ENCODE results near the gene TPST1.
A peak's percentile ranks its signal among the peaks of the same experiment; 100 is the strongest.

Gene TPST1

GRCh38 chr7:66301737-66302136, 96.6 kb downstream of the TPST1 start:
- Histone ChIP-seq H3K4me3 (ENCODE audit: low read depth, low read length) (no peak overlapping the region), H3K27ac (no peak overlapping the region), H3K27me3 (replicated peaks) (no peaks in the 10 kb centered on the region), H3K36me3 (replicated peaks) (no peaks in the 10 kb centered on the region)
- TF ChIP-seq, protein P1, sequence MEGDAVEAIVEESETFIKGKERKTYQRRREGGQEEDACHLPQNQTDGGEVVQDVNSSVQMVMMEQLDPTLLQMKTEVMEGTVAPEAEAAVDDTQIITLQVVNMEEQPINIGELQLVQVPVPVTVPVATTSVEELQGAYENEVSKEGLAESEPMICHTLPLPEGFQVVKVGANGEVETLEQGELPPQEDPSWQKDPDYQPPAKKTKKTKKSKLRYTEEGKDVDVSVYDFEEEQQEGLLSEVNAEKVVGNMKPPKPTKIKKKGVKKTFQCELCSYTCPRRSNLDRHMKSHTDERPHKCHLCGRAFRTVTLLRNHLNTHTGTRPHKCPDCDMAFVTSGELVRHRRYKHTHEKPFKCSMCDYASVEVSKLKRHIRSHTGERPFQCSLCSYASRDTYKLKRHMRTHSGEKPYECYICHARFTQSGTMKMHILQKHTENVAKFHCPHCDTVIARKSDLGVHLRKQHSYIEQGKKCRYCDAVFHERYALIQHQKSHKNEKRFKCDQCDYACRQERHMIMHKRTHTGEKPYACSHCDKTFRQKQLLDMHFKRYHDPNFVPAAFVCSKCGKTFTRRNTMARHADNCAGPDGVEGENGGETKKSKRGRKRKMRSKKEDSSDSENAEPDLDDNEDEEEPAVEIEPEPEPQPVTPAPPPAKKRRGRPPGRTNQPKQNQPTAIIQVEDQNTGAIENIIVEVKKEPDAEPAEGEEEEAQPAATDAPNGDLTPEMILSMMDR (IDR thresholded peaks at IDR 0.05; ENCODE audit: low read depth, low read length, missing control alignments): no peak
- DNase-seq: no peak
- in situ Hi-C loops (cut with HindIII; ENCODE audit: low pct_ligation_motif_present, low sequenced_read_pairs): no loop called here

DNA sequence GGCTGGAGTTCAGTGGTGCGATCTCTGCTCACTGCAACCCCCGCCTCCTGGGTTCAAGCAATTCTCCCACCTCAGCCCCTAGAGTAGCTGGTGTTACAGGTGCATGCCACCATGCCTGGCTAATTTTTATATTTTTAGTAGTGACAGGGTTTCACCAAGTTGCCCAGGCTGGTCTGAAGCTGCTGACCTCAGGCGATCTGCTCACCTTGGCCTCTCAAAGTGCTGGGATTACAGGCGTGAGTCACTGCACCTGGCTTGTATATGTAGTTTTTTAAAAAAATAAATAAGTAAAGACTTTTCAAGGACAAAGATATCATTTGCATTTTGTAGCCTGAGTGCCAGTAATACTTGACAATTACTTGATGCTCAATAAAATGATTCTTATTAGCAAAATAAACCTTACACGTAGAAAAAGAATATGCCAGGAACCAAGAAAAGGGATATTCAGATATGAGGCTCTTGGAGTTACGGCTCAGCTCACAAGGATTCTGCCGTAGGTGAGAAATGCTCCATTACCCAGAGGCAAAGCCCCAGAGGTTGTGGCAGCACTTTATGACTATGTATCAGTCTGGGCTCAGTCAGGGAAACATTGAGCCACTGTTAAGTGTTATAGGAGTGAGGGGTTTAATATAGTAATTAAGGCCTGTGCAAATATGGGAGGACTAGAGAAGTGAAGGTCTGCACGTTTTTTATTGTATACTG, 98.5 kb downstream of the TPST1 start:
- TF ChIP-seq, protein P1 (IDR thresholded peaks at IDR 0.05; ENCODE audit: low read depth, low read length, missing control alignments): no peak
- in situ Hi-C loops (cut with HindIII; ENCODE audit: low pct_ligation_motif_present, low sequenced_read_pairs): no loop called here
- Histone ChIP-seq H3K4me3 (ENCODE audit: low read depth, low read length) (no peak overlapping the region), H3K27ac (no peak overlapping the region), H3K36me3 (replicated peaks) (no peaks in the 10 kb centered on the region), H3K27me3 (replicated peaks) (no peaks in the 10 kb centered on the region)
- DNase-seq: no peak

DNA sequence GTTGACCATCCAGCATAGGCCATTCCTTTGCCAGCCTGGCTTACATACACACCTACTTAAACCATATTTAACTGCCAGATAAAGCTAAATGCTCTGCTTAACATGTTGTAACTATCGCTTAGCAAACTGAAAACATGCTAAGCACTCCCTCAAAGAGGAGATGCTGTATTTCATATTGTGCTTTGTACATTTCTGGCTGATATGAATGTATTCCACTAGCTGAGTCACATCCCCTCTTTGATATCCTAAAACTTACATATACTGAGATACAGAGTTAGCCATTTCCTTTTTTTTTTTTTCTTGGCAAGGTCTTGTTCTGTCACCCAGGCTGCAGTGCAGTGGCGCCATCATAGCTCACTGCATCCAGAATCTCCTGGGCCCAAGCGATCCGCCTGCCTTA, 99.4 kb downstream of the TPST1 start:
- Histone ChIP-seq H3K27ac (no peak overlapping the region), H3K27me3 (replicated peaks) (no peaks in the 10 kb centered on the region), H3K36me3 (replicated peaks) (no peaks in the 10 kb centered on the region), H3K4me3 (ENCODE audit: low read depth, low read length) (no peak overlapping the region)
- in situ Hi-C loops (cut with HindIII; ENCODE audit: low pct_ligation_motif_present, low sequenced_read_pairs): no loop called here
- TF ChIP-seq, protein P1 (IDR thresholded peaks at IDR 0.05; ENCODE audit: low read depth, low read length, missing control alignments): no peak
- DNase-seq: no peak

DNA sequence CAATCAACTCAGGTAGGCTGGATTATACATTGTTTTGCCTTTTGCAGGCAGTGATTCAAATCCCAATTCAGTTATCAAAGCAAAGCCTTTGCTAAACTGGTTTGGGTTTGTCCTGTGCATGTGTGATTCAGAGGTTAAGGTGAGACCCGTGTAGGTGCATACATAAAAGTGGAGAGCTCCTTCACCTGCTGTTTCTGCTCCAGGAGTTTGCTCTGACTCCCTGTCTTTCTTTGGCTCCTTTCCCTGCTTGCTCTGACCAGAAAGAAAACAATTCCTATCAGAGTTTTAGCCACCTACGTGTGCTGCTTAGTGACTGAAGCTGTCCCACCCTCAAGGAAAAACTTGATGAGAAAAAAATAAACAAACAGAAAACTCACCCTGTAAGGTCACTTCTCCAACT, 101.1 kb downstream of the TPST1 start:
- no peak for DNase-seq
- Histone ChIP-seq H3K36me3 (replicated peaks) (no peaks in the 10 kb centered on the region), H3K27ac (no peak overlapping the region), H3K4me3 (ENCODE audit: low read depth, low read length) (no peak overlapping the region), H3K27me3 (replicated peaks) (no peaks in the 10 kb centered on the region)
- TF ChIP-seq, protein P1 (IDR thresholded peaks at IDR 0.05; ENCODE audit: low read depth, low read length, missing control alignments): no peak
- in situ Hi-C loops (cut with HindIII; ENCODE audit: low pct_ligation_motif_present, low sequenced_read_pairs): no loop called here

DNA sequence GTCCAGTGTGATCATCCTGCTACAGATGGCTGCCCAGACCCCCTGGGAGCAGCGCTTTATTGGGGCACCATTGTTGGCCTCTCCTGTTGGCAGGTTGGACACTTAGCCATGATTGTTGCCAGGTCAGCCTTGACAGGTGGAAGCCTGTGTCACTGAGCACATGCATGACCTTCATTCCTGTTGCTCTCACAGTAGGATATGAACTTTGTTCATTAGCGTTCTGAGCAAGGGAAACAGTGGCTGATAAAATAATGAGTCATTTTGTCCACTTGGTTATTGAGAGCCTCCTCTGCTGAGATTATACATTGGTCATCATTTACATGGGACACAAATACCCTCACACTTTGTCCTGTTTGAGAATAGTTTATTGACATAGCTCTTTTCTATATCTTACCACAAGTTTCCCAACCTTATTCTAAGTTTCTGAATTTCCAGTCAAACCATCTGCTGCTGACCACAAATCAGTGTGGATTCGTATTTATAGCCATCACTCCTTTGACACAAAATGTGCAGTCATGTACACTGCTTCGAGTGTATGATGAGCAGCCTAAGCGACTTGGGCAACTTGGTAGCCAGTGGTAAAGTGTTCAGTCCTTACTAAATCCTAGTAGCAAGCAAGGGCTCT, 102.6 kb downstream of the TPST1 start:
- H3K27me3 ChIP-seq (replicated peaks): no peaks in the 10 kb centered on the region
- H3K36me3 ChIP-seq (replicated peaks): no peaks in the 10 kb centered on the region
- TF ChIP-seq, protein P1 (IDR thresholded peaks at IDR 0.05; ENCODE audit: low read depth, low read length, missing control alignments): no peak
- peak; percentile 48 for DNase-seq
- peak overlapping the region; percentile 31 for H3K27ac ChIP-seq
- H3K4me3 ChIP-seq (ENCODE audit: low read depth, low read length): no peak overlapping the region
- in situ Hi-C loops (cut with HindIII; ENCODE audit: low pct_ligation_motif_present, low sequenced_read_pairs): no loop called here
